Iris pigment epithelial cell (primary cell): Measurements from ENCODE around the gene MED7.

Experiments used
- DNase-seq: peaks from one replicate; pipeline ENCODE4 v3.0.0-alpha.2; 2011; ENCODE audit warnings: low read depth

Gene MED7

DNA sequence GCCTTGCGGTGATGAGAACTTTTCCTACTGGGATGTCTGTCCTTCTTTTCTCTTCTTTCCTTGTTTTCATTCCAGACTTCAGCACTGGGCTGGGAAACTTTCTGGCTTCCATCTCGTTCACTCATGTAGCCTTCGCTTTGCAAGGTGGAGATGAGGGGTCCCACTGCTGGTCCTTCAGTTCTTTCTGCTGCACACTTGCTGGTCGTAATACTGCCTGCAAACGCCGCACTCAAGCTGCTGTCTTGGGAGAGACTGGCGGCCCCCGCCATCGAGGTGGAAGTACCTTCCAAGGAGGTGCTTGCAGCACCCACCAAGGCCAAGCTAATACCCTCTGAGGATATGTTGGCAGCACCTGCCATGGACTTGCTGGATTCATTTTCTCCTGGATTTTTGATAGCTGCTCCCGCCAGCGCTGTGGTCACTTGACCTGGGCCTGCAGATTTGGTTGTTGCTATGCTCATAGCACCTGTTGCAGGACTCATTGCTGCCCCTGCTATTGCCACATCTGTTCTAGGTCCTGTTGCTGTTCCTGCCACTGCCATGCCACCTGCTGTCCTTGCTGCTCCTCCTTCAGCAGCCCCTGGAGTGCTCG, 20.4 kb upstream of the MED7 start:
- no peak for DNase-seq

DNA sequence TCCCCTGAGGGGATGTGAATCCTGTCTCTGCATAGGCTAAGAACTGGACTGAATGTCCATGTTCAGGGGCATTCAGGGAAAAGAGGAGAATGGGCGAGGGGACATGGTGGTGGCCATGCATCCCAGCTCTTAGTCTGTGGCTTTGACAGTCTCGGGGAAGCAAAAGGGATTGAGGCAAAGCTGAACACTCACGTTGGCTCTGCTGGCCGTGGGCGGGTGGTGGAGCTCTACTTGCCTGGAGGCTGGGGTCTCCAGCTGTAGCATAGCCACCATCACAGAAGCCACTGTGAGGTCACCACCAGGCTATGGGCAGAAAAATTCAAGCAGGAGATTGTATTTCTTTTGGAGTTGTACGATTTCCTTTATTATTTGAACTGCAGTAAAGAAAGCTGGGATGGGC, 19.3 kb upstream of the MED7 start:
- no peak for DNase-seq

DNA sequence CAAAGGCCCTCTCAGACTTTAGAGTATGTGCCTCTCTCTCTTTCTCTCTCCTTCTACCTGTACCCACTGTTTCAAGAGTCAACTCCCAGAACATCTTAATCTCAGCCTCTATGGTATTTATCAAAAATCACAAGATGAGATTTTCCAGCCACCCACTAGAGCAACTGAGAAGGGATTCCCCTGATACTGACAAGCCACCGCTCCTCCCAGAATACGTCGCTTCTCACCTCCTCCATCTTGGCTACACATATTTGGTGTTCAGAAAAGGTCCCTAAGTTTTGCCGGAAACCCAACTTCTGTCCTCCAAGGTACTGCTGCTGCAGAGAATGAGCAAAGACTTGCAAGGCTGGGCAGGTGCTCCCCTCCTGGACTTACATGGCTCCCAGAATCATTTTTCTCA, 17.3 kb upstream of the MED7 start:
- DNase-seq: no peak

DNA sequence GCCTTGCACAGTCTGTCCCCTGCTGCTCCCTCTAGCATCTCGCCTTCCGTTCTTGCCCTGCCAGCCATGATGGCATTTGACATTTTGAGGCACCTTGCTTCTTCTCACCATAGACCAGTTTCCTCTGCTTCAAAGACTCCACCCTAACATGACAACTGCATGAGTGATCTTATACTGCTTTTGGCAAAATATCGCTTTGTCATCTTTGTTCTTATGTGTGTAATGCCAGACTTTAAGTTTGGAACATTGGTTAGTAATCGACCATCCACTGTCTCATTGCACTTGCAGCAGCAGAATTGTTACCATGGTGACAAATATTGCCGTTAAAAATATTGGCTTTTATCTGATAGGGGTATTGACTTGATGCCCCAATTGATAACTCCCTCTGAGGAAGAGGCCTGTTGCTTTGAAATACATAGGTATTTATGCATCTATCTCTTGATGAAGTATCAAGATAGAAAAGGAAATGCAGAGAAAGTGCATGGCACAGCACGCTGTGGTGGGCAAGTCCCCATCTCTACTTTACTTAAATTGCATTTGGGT, 16.6 kb upstream of the MED7 start:
- no peak for DNase-seq

- DNase-seq: no peak
These were observed 14.7 kb upstream of the MED7 start for GRCh38 chr5:157157293-157157891.

DNA sequence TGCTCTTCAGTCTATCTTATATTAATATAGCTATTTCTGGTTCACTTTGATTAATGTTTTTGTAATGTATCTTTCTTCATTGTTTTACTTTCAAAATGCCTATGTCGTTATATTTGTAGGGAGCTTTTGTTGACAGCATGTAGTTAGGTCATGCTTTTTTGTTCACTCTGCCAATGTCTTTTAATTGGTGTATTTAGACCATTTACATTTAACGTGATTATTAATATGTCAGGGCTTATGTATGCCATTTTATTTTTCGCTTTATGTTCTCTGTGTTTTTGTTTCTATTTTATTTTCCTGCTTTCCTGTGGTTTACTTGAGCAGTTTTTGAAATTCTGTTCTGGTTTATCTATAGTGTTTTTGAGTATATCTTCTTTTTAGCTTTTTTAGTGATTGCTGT, 12.6 kb upstream of the MED7 start:
- DNase-seq: no peak

DNA sequence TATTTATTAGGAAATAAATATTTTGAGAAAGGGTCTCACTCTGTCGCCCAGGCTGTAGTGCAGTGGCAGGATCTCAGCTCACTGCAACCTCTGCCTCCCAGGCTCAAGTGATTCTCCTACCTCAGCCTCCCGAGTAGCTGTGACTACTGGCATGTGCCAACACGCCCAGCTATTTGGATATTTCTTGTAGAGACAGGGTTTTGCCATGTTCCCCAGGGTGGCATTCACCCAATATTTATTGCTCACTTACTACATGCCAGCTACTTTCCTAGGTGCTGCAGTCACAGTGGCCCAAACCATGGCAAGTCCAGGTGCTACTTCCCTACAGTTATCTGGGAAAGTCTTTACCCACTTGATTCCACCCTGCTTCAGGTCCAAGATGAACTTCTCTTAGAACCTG, 8.3 kb upstream of the MED7 start:
- no peak for DNase-seq

DNA sequence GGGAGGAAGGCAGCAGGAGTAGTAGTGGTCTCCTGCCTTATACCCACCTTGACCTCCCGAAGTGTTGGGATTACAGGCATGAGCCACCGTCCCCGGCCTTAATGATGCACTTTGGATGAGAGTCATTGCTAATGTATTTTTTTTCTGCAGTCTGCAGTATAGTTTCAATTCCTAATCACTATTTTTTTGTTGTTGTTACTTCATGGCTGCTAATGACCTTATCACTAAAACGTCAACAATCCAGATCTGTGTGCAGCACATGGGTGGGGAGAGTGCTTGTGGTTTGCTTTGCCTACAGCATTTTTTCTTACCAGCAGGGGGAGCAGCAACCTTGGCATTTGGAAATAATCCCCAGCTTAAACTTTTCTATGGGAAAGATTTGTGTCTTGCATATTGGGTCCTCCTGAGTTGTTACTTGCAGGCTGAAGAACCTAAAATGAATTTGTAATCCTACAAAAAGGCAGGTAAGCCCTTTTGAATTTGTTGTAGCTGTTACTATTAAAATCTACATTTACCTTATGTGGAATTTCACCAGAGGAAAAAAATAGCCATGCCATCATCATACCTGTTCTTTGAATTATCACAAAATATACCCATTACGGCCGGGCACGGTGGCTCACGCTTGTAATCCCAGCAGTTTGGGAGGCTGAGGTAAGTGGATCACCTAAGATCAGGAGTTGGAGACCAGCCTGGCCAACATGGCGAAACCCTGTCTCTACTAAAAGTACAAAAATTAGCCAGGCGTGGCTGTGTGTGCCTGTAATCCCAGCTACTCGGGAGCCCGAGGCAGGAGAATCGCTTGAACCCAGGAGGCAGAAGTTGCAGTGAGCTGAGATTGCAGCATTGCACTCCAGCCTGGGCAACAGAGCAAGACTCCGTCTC, 6.3 kb upstream of the MED7 start:
- peak; percentile 67 for DNase-seq

DNA sequence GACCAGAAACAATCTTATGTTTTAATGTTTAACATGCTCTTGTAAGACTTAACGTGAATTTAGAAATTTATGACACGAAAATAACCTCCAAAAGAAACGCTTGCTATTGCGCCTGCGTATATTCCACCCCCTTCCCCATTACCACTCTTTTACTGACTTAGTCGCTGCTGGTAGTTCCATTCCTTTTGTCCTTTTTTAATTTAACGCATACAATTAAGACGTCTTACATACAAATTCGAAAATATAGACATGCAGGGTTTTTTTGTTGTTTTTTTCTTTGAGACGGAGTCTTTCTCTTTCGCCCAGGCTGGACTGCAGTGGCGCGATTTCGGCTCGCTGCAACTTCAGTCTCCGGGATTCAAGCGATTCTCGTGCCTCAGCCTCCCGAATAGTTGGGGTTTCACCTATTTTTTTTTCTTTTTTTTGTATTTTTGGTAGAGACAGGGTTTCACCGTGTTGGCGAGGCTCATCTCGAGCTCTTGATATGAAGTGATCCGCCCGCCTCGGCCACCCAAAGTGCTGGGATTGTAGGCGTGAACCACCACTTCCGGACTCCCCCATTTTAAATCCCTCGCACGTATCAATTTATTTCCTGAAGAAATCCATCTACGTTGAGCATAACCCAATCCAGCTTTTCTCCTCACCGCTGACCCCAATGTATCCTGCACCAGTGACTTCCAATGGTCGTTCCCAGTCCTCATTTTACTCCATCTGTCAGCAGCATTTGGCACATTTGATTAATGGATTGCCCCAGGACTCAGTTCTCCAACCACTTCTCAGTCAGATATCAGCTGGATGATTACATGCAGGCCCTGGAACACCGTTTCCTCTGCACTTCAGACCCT, 684 bp upstream of the MED7 start:
- DNase-seq: peak; percentile 17

DNA sequence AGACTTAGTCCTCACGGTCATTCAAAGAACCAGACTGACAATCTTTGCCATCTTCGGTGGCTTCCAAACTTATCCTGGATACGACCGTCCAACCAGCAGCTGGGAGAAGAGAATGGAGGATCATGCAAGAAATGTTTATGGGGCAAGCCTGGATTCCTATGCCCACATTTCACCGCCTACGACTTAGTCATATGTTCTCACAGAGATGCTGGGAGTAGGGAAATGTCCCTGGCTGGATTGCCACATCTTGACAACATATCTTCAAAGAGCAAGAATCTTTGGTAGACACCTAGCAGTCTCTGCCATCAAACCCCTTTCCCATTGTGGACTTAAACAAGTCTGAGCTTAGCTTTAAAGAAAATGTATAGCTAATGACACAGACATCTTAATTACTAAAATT, 5.0 kb downstream of the MED7 start:
- peak; percentile 34 for DNase-seq

- DNase-seq: no peak
These were observed 10.4 kb downstream of the MED7 start for GRCh38 chr5:157132281-157132612.

- peak; percentile 40 for DNase-seq
These were observed 11.7 kb downstream of the MED7 start for GRCh38 chr5:157130925-157131324.

DNA sequence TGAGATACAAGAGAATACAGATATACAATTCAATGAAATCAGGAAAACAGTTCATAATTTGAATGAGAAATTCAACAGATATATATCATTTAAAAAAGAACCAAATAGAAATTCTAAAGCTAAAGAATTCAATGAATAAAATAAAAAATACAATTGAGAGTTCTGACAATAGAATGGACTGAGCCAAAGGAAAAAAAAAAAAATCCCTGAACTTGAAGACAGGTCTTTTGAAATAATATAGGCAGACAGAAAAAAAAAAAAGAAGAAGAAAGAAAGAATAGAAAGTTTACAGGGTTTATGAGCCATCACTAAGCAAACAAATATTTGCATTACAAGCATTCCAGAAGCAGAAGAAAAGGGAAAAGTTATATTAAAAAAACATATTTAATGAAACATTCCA, 21.0 kb downstream of the MED7 start:
- DNase-seq: no peak

GRCh38 chr5:157120102-157120501, 22.6 kb downstream of the MED7 start:
- no peak for DNase-seq

DNA sequence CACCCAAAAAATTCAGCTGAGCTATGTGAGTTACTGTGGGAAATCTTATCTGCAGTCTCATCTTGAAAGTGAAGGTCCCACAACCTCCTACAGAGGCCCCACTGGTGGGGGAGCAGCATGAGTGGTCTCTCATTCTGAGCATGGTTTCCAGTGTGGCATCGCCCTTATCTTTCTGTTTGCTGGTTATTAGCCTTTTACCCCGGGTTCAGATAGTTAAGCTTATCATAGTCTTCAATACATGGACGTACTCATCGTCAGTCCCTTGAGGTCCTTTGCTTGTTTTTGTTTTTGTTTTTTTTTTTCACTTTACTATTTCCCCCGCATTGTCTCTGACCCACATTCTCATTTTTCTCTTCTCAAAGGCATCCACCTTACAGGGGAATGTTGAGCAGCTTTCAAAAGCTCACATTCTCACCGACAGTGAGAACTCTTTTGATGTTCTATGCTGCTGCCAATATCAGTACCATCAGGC, 26.1 kb downstream of the MED7 start:
- no peak for DNase-seq

DNA sequence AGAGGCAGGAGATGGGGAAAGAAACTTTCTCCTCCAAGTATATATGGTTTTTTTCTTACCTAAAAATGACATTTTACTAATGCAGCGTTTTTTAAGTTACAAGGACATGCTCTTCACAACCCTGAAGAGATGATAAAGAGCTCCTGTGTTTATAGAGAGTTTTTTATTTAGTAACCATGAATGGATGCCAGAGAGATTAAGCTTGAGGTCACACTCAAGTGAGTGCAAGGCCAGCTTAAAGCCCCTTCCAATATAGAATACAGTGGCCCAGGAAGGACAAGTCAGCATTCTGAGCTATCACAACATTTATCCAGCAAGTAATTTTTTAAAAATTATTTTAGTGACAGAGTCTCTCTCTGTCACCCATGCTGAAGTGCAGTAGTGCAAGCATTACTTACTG, 27.2 kb downstream of the MED7 start:
- DNase-seq: no peak

DNA sequence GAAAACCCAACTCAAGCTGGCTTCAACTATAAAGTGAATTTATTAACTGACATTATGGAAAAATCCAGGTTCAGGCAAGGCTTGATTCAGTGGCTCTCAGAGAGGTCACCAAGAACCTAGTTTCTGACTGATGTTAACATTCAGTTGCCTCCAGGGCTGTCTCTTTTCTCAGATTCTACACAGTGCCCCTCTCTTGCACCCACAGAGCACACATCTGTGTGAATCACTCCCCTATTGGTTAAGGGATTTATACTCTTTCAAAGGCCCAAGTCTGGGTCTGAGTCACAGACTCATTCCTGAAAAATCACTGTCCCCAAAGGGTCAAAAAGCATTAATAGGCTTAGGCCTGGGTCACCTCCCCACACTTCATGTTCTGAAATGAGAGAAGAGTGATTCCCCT, 27.7 kb downstream of the MED7 start:
- DNase-seq: no peak

DNA sequence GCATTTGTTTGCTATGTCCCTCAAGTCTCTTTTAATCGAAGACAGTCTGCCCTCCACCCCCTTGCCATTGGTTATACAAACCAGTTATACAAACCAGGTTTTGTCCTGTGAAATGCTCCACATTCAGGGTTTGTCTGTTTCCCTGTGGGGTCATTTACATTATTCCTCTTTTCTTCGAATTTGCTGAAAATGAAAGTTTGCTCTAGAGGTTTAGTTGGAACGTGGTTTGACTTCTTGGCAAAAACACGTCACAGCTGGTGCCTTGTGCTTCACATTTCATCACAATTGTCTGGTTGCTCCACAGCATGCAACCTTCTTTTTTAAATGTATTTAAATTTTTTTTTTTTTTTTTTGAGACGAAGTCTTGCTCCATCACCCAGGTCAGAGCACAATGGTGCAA, 29.7 kb downstream of the MED7 start:
- no peak for DNase-seq

- no peak for DNase-seq
These were observed 32.9 kb downstream of the MED7 start for GRCh38 chr5:157109744-157110143.

- no peak for DNase-seq
These were observed 33.7 kb downstream of the MED7 start, which contains the start of gene HAVCR2 for GRCh38 chr5:157108976-157109375. TSS of gene HAVCR2 (minus strand) at chr5:157109044. CDS start at chr5:157108983, 61 bp downstream.

DNA sequence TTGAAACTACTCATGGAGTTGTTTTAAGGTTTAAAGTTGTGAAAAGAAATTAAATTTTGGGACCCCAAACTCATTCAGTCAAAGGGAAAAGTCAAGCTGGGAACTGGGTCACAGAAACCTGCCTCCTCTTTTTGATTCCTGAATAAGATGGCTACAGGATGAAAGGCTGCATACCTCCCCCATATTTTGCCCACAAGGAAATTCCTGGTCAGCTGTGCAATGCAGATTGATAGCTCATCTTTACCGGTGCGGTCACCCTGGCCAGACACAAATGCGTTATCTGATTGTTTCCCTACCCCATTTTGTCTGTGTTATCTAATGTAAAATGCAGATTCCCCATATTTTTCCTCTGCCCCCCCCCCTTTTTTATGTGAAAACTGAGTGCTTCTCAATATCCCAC, 35.2 kb downstream of the MED7 start:
- DNase-seq: no peak
